Right lung (tissue), 5 donors: Measurements from ENCODE around the gene CMTR1. TPM values are rescaled to one million over a fixed set of nuclear protein-coding genes. Genes with fewer than 3 reads are reported as not detected.
"Not testable (repeated sequence)": the region's sequence is repeated elsewhere in the genome, so short reads cannot be mapped to it uniquely, and the experiment has no call there.

Experiments used
- DNase-seq, 2 donors: peaks; one replicate each; pipeline ENCODE4 v3.0.0-alpha.2; 2013
- polyA plus RNA-seq, 5 donors: library from polyadenylated mRNA; unstranded; fragments of 120-200 nt; gene quantifications; one replicate each; pipeline versions ENCODE4 v1.2.1 to v1.2.3, GENCODE V29; 2013; ENCODE audit warnings: inconsistent platforms in 1 of 5, low replicate concordance in 1 of 5; ENCODE audit not compliant: insufficient read length in 5 of 5, insufficient read depth in 1 of 5

The CMTR1 gene
- polyA plus RNA-seq, 5 donors, result 43.9 to 53.7 (median 49.5) TPM

DNA sequence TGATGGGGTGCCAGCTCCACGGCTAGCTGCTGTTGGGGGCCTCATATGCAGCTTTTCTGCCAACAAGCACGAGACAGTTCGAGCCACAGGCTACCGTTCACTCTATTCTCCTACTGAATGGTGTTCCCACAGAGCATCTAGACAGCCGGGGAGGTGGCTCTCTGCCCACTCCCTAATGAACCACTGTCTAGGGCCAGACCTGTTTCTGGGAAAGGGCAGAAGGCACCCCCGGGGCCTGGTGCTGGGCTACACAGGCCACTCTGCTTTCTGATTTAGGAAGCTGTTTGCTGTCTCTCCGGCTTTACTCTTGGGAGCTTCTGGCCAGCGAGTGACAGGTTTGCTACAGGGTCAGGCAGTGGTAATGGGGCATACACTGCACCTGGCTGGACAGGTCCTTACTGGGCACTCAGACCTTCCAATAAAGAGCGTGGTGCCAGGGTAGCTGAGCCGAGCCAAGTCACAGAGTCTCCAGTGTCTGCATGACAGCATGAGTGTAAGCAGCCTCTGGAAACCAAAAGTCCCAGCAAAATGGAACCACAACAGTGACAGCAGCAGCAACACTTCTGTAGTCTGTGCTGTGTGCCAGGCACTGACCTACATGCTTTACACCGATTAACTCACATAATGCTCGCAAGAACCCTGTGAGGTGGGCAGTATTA lies 58.3 kb downstream of the CMTR1 start:
- DNase-seq, result no peak

DNA sequence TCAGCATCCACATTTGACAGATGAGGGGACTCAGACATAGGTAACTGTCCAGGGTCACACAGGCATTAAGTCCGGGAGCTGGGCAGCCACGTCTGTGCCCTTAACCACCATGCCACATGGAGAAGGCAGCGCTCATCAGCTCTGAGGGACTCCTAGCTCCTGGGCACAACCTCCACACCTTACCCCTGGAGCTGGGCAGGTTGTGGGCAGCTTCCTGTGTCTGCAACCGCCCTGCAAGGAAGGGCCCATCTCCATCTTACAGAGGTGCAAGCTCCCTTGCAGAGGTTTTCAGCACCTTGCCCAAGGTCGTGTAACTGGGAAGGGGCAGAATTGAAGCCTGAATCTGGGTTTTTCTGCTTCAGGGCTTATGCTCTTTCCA lies 58.8 kb downstream of the CMTR1 start:
- no peak for DNase-seq

DNA sequence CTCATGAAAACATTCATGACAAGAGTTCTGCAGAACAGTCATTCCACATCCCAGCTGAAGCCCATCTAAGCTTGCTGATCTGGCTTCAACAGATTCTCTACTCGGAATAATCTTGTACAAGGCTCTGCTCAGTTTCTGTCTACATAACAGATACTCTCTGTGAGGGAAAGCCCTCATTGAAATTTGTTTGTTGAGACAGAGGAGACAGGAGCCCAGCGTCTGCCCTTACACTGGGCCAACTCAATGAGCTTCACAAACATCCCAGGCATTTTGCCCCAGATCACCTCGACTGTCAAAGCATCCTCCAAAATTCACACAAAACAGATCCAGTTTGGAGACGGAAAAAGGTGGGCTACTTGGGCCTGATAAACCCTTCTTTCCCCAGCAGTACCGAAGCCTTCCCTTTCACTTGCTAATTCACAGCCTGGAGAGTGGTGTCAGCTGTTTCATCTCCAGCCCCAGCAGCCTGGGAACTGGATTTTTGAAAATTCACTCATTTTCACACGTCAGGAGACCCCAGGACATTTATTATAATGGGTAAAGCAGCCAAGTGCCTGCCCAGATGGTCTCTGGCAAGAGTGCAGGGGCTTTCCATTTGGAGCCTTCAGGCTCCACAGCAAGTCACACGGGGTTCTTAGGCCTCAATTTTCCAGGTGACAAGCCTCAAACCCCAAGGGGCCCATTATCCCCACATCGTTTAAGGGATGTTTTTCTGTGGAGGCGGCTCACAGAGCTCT lies 59.4 kb downstream of the CMTR1 start:
- no peak for DNase-seq

DNA sequence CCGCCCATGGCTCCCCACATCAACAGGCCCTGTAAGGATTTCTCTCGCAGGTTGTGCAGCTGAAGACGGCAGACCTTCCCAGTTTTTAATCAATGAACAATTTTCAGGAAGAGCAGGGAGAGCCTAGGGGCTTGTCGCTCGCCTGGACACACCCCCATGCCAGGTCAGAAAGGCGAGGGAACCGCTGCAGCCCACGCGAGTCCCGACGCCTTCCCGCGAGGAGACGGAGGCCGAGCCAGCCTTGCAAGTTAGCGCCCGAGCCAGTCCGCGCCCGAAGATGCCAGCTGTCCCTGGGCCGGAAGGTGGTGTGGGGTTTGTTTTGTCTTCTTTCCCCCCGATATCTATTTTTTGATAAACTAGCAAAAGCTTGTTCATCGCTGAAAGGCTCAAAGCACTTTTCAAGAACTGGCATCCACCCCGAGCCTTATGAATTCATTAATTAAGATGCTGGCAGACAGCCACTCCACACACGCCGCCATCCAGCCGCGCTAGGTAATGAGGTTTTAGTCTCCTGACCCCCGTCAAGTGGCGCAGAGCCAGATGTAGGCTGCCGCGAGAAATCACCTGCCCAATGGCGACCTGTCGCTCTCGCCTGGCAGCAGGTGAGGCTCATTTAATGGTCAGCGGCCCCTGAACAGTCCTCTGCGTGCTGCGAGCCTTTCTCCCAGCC lies 60.1 kb downstream of the CMTR1 start:
- no peak for DNase-seq

GRCh38 chr6:37493661-37493995 lies 60.6 kb downstream of the CMTR1 start:
- no peak for DNase-seq

DNA sequence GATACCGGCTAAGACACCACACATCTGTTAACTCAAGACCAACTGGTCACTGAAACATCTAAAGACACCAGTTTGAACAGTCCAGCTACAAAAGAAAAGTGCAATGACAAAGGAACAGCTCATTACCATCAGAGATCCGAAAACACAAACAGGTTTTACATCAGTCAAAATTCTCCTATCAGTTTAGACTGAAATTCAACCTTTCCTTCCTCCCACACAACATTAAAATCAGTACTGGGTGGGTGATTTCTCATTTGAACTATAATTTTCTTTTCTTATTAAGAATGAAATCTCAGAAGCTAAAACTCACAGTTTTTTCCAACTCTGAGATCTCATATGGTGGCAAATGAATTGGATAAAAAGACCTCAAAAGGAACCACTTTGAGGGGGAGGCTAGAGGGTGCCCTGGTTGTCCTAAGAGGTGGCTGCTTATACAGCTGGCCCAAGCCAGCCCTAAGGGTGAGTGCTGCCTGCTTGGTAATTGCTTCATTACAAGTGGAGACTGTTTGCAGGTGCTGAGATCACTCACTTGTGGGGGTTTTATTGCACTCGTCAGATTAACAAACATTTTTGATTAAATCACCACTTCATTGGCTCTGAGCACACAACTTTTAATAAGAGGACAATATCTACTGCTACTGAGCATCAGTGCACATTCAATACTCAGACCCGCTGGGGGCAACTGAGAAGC lies 62.4 kb downstream of the CMTR1 start:
- no peak for DNase-seq

DNA sequence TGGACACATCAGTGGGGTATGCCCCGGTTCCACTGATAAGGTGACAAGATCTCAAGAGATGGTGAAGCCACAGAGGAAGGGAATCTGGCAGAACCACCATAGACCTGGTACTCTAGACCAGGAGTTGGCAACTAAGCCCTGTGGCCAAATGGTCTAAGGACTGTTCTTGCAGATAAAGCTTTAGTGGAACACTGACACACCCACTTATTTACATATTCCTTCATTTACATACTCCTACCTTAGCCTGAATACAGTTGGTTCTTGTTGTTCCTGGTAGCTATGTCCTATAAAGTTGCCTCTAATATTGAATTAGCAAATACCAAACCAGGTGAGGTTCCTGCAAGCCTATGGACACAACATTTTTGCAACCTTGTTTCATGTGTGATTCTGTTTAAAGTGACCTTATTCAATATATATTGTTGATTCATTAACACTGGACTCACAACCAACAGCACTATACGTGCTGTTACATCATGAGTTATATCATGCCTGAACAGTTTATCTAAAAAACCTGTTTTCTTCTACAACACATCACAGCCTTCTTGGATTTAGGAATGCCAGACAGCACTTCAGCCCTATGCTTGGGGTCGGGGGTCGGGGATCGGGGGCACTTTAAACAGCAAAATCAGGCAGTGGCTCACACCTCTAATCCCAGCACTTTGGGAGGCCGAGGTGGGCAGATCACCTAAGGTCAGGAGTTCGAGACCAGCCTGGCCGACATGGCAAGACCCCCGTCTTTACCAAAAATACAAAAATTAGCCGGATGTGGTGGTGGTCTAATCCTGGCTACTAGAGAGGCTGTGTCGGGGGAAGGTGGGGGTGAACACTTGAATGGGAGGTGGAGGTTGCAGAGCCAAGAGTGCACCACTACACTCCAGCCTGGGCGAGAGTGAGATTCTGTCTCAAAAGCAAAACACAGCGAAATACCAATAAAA lies 64.2 kb downstream of the CMTR1 start:
- DNase-seq, result no peak

GRCh38 chr6:37499433-37500293 lies 66.6 kb downstream of the CMTR1 start, which contains the start of gene CCDC167:
CCDC167 (minus strand) TSS chr6:37499893; CDS start chr6:37499863, 30 bp downstream.
- DNase-seq, result peak; percentile 91 to 95

- DNase-seq, result no peak
Measured at GRCh38 chr6:37500294-37500608, 67.2 kb downstream of the CMTR1 start.

DNA sequence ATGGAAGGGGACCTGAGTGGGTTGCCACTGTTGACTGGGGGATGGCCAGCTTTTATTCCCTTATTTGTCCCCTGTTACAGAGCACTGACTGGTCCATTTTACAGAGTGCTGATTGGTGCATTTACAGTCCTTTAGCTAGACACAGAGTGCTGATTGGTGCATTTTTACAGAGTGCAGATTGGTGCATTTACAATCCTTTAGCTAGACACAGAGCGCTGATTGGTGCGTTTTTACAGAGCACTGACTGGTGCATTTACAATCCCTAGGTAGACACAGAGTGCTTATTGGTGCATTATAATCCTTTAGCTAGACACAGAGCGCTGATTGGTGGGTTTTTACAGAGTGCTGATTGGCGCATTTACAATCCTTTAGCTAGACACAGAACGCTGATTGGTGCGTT lies 67.9 kb downstream of the CMTR1 start:
- not testable (repeated sequence) for DNase-seq

DNA sequence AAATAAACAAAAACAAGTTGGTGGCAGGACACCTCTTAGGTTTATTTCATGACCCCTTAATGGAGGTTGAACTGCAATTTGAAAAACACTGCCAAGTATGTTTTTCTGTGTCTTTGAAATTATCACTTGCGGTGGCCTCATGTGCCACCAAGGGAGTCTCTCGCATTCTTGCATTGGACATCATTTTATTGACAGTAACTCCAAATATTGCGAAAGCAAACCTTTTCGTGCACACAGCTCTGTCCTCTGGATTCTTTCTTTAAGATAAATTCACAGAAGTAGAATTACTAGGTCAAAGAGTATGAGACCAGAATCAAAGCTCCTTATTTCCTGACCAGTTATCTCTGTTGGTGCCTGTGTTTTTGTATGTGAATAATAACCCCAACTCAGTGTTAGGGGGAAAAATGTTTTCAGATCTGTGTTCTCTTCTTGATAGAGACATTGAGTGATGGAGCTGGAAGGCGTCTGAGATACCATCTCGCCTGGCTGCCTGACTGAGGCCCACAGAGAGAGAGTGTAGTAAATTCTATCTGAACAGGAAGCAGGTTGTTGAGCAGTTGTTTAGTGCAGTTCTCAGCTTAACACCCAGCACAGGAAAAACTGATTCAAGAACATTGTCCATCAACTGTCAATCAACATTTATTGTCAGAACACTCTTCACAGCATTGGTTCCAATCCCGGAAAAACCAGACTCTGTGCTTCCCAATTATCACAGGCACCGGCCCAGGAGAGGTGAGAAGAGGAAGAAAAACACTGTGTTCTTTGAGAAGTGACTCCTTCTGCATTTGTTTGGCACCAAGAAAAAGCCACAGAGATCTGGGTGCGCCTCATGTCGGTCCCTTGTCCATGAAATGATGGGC lies 68.8 kb downstream of the CMTR1 start:
- no peak for DNase-seq

- DNase-seq, result no peak
Measured at GRCh38 chr6:37502703-37503291, 69.8 kb downstream of the CMTR1 start.

GRCh38 chr6:37503309-37503965 lies 70.4 kb downstream of the CMTR1 start:
- no peak for DNase-seq

DNA sequence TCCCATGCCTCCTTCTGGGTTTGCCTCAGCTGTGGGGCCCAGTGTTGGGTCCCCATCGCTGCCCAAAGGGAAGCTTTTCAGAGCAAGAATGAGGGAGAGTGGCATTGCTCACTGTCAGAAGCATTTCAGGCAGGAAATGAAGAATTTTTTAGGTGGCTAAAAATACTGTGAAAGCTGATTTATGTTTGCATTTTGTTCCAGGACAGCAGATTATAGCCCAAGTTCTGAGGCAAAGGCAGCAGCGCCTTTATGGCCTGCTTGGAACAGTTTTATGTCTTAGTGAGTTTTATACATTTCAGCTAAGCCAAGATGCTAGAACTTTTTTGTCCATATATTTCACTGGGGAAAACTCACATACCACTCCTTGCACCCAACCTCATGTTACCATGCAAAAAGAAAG lies 71.0 kb downstream of the CMTR1 start:
- DNase-seq, result no peak

DNA sequence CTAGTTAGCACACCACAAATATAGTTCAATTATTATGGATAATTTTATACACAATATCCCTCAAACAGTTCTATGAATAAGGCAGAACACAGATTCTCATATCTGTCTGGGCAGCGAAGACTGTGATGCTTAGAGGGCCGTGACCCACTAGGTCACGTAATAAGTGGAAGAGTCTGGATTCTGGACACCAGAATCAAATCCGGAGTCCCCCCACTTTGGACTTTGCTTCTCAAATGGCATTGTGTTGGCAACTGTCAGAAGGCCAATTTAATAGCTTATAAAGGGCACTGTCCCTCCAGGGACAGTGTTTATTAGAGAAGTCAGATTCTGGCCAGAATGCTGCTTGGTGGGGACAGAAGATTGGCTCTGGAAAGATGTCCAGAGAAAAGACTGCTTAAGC lies 73.5 kb downstream of the CMTR1 start:
- DNase-seq, result no peak

- no peak for DNase-seq
Measured at GRCh38 chr6:37507077-37507476, 74.1 kb downstream of the CMTR1 start.

DNA sequence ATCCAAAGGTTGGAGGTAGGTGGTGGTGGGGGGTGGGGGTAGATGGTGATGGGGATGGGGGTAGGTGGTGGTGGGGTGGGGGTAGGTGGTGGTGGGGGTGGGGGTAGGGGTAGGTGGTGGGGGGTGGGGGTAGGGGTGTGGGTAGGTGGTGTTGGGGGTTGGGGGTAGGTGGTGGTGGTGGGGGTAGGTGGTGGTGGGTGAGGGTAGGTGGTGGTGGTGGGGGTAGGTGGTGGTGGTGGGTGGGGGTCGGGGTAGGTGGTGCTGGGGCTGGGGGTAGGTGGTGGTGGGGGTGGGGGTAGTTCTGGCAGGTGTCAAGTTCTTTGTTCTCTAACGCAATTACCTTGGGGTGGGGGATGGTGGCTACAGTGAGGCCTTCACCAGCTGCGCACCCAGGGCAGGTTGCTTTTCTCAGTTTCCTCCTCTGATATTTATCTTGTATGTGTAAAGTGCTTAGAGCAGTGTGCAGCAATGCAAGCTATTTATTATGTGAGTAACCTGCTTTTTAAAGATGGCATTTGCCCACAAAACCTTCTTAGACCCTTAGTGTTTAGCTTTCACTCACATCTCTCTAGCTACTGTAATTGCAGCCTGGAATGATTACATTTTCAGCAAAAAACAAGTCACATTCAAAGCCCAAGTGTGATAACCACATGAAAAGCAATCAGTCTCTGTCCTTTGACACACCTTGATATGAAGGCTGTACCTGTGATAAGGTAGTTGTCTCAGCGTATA lies 74.8 kb downstream of the CMTR1 start:
- DNase-seq, result no peak

GRCh38 chr6:37511201-37511600 lies 78.2 kb downstream of the CMTR1 start:
- DNase-seq, result no peak
